ENCODE results near the gene LMBR1.
"Not testable (repeated sequence)": the region's sequence is repeated elsewhere in the genome, so short reads cannot be mapped to it uniquely, and the experiment has no call there.

The LMBR1 gene

DNA sequence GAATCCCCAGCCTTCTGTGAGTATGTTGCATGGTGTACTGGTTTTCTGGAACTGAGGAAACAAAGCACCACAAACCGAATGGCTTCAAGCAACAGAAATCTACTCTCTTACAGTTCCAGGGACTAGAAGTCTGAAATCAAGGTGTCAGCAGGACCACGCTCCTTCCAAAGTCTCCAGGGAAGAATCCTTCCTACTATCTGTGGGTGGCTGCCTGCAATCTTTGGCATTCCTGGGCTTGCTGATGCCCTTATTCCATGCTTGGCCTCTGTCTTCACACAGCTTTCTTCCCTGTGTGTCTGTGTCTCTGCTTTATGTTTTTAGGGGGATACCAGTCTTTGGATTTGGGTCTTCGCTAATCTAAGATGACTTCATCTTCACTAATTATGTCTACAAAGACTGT lies 81.3 kb downstream of the LMBR1 start:
- H3K4me3 ChIP-seq (ENCODE audit: low read depth, low read length) = no peak overlapping the region
- TF ChIP-seq, protein P1, sequence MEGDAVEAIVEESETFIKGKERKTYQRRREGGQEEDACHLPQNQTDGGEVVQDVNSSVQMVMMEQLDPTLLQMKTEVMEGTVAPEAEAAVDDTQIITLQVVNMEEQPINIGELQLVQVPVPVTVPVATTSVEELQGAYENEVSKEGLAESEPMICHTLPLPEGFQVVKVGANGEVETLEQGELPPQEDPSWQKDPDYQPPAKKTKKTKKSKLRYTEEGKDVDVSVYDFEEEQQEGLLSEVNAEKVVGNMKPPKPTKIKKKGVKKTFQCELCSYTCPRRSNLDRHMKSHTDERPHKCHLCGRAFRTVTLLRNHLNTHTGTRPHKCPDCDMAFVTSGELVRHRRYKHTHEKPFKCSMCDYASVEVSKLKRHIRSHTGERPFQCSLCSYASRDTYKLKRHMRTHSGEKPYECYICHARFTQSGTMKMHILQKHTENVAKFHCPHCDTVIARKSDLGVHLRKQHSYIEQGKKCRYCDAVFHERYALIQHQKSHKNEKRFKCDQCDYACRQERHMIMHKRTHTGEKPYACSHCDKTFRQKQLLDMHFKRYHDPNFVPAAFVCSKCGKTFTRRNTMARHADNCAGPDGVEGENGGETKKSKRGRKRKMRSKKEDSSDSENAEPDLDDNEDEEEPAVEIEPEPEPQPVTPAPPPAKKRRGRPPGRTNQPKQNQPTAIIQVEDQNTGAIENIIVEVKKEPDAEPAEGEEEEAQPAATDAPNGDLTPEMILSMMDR (IDR thresholded peaks at IDR 0.05; ENCODE audit: insufficient read depth, low read length, missing control alignments) = no peak
- CTCF ChIA-PET = no interaction called here
- DNase-seq (ENCODE audit: low read depth, low spot score) = no peak
- POLR2A ChIA-PET = no interaction called here

DNA sequence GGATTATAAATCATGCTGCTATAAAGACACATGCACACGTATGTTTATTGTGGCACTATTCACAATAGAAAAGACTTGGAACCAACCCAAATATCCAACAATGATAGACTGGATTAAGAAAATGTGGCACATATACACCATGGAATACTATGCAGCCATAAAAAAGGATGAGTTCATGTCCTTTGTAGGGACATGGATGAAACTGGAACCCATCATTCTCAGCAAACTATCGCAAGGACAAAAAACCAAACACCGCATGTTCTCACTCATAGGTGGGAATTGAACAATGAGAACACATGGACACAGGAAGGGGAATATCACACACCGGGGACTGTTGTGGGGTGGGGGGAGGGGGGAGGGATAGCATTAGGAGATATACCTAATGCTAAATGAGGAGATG lies 89.3 kb downstream of the LMBR1 start:
- CTCF ChIA-PET; DNase-seq (ENCODE audit: low read depth, low spot score); H3K4me3 ChIP-seq (ENCODE audit: low read depth, low read length); POLR2A ChIA-PET: not testable (repeated sequence)

DNA sequence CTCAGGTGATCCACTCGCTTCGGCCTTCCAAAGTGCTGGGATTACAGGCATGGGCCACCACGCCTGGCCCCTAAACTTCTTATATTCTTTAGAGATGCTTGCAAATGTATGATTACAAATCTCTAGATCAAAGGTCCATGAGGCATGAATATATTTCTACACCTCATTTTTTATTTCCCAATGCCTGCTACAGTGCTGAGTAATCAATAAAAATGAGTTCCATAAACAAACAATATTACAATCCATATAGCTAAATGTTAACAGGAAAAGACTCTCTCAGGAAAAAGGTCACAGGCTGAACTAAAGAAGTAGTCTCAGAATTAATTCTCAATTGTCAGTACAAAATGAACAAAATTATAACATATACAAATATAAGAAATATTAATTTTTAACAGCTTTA lies 90.8 kb downstream of the LMBR1 start:
- CTCF ChIA-PET = no interaction called here
- DNase-seq (ENCODE audit: low read depth, low spot score) = no peak
- POLR2A ChIA-PET = no interaction called here
- TF ChIP-seq, protein P1 (IDR thresholded peaks at IDR 0.05; ENCODE audit: insufficient read depth, low read length, missing control alignments) = no peak
- H3K4me3 ChIP-seq (ENCODE audit: low read depth, low read length) = no peak overlapping the region

DNA sequence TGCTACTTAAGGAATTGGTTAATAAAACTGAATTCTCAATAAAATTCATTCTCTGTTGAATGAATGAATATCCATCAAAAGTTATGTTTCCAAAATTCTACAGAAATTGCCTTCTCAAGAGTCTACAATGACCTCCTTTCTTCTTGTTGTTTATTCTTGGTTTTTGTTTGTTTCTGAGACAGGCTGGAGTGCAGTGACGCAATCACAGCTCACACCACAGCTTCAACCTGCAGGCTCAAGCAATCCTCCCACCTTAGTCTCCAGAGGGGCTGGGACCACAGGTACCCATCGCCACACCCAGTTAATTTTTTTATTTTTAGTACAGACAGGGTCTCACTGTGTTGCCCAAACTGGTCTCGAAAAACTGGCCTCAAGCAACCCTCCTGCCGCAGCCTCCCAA lies 97.6 kb downstream of the LMBR1 start:
- TF ChIP-seq, protein P1 (IDR thresholded peaks at IDR 0.05; ENCODE audit: insufficient read depth, low read length, missing control alignments) = no peak
- DNase-seq (ENCODE audit: low read depth, low spot score) = no peak
- no peak overlapping the region for H3K4me3 ChIP-seq (ENCODE audit: low read depth, low read length)
- ChIA-PET CTCF (no interaction called here), POLR2A (no interaction called here)

DNA sequence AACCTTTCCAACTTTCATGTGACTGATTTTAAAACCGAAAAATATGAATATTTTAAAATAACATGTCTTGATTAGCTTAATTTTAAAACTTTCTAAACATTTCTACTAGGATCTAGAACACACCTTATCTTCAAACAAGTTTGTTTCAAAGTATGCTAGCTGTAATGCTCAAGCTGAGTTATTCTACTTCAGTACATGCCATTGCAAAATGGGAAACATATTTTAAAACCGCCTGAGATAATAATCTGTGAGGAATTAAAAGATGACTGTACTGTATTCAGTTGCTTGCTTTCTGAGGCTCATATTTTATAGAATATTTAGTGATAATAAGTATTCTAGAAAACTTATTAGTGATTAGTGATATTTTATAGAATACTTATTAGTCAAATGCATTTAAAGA lies 99.6 kb downstream of the LMBR1 start:
- H3K4me3 ChIP-seq (ENCODE audit: low read depth, low read length) = no peak overlapping the region
- ChIA-PET POLR2A (no interaction called here), CTCF (interaction anchor here (2.4 kb wide), 1 partner anchor 988 kb away, joined by 9 read pairs; no protein-coding TSS in a partner anchor)
- DNase-seq (ENCODE audit: low read depth, low spot score) = no peak
- TF ChIP-seq, protein P1 (IDR thresholded peaks at IDR 0.05; ENCODE audit: insufficient read depth, low read length, missing control alignments) = no peak

DNA sequence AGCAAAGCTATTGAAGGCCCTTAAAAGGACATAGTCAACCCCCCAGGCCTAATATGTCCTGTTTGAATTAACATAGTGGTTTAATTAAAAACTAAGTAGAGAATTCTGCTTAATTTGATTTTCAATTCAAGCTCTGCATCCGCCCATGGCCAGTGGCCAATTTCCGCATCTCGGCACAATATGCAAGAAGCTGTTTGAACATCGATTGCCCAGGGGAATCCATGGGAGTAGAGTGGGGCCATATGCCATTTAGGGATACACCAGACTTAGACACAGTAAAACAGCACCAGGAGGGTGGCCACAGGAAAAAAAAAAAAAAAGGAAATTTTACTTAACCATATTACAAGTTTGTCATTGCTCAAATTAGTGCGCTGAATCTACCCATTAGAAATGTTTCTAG lies 100.4 kb downstream of the LMBR1 start:
- CTCF ChIA-PET = interaction anchor here (2.4 kb wide), 1 partner anchor 987 kb away, joined by 9 read pairs; no protein-coding TSS in a partner anchor
- POLR2A ChIA-PET = no interaction called here
- TF ChIP-seq, protein P1 (IDR thresholded peaks at IDR 0.05; ENCODE audit: insufficient read depth, low read length, missing control alignments) = no peak
- no peak for DNase-seq (ENCODE audit: low read depth, low spot score)
- H3K4me3 ChIP-seq (ENCODE audit: low read depth, low read length) = no peak overlapping the region

DNA sequence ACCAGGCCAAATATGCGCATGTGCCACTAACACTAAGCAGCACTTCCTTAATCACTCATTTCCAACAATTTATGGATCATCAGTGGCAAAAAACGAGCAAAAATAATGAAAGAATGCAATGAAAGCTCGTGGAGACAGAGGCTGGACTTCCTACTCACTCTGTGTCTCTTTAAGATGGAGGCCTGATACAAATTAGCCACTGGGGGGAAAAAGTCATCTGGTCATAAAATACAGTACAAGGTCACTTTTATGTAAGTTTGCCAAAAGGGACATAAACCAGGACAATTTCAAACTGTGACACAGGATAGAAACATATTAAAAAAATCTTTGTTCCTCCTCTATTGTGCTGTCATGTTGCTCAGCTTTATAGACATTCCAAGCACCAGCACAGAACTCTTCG lies 101.7 kb downstream of the LMBR1 start:
- ChIA-PET CTCF (no interaction called here), POLR2A (no interaction called here)
- TF ChIP-seq, protein P1 (IDR thresholded peaks at IDR 0.05; ENCODE audit: insufficient read depth, low read length, missing control alignments) = no peak
- no peak overlapping the region for H3K4me3 ChIP-seq (ENCODE audit: low read depth, low read length)
- DNase-seq (ENCODE audit: low read depth, low spot score) = no peak

Measured in AG04449 (cell line).